ENCODE results near the gene LBHD2. TPM values are rescaled to one million over a fixed set of nuclear protein-coding genes. Genes with fewer than 3 reads are reported as not detected.

The LBHD2 gene
- total and polyA plus RNA-seq, 11 donors = 0.19 TPM; not detected in 10

DNA sequence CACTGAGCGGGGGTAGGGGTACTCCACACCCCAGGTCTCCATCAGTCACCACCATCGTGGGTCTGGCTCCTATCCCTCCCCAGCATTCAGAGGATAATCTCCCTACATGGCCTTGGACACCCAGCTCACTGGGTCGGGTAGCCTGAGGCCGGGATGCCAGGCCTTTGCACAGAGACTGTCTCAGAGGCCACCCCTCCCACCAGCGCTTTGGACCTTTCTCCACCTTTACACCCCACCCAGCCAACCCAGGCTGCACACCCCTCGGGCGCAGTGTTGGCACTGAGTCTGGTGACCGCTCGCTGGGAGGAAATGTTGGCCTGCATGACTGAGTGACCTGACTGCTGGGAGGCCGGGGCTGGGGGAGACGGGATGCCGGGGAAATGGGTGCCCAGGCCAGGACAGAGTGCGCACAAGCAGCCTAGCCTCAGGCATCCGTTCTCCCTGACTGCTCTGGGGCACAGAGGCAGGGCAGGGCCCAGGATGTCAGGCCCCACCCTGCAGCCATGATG is 10.6 kb upstream of the LBHD2 start:
- intact Hi-C loops (cut with DNase I) = loop anchor here in 1 of 10 donors (10.0 kb wide), 1 partner anchor 221 kb away; no protein-coding TSS in a partner anchor

DNA sequence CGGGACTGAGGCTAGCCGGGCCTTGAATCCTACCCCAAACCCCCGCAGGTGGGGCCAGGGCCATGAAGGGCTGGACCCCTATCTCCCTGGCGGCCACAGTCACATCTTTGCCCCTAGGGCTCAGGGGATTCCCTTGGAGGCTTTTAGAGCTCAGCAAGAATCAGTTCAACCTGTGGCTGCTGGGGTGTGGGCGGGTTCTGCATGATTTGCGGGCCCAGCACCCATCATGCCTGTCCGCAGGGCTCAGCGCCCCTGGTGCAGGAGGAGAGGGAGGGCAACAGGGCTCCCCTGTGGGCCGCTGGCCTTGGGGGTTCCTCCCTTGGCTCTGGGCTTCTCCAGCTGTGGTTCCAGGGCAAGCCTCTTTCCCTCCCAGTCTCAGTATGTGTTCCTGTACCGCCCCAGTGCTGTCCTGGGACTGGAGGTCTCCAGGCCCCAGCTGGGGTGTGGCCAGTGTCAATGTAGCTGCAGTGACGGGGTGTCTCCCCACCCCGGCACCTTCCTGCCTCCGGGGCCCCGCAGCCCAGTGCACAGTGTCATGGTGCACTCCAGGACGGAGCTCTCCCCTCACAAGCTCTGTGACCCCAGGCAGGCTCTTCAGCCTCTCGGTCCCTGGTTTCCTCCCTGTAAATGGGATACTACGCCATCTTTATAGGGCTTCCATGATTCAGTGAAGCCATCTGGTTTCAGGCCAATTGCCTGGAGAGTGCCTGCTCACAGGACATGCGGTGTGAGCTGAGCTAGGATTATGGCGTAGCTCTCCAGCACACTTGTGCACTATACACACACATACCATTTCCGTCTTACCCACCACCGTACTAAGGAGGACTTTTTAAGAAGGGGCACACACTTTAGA is 9.9 kb upstream of the LBHD2 start:
- TF ChIP-seq, protein P1, sequence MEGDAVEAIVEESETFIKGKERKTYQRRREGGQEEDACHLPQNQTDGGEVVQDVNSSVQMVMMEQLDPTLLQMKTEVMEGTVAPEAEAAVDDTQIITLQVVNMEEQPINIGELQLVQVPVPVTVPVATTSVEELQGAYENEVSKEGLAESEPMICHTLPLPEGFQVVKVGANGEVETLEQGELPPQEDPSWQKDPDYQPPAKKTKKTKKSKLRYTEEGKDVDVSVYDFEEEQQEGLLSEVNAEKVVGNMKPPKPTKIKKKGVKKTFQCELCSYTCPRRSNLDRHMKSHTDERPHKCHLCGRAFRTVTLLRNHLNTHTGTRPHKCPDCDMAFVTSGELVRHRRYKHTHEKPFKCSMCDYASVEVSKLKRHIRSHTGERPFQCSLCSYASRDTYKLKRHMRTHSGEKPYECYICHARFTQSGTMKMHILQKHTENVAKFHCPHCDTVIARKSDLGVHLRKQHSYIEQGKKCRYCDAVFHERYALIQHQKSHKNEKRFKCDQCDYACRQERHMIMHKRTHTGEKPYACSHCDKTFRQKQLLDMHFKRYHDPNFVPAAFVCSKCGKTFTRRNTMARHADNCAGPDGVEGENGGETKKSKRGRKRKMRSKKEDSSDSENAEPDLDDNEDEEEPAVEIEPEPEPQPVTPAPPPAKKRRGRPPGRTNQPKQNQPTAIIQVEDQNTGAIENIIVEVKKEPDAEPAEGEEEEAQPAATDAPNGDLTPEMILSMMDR (IDR thresholded peaks at IDR 0.05) = no peak
- TF ChIP-seq POLR2A (IDR thresholded peaks at IDR 0.05) = no peak
- Histone ChIP-seq H3K27ac (peak overlapping the region; percentile 23 to 87 (median 72)), H3K27me3 (no peaks in the 10 kb centered on the region), H3K4me3 (no peak overlapping the region), H3K36me3 (no peaks in the 10 kb centered on the region), H3K4me1 (peaks cover 3 to 38% (median 24%) of the 10 kb centered on the region in 12 donors), H3K9me3 (no peaks in the 10 kb centered on the region)
- WGBS, 4 donors = 61 to 73% (median 66%) methylated on average over 15 to 21 of the region's 21 CpGs
- DNase-seq (peak in 3 of 5 donors; percentile 56 to 68 (median 58)), ATAC-seq (peak in 3 of 4 donors; percentile 15 to 30 (median 16))
- intact Hi-C loops (cut with DNase I) = loop anchor here in 2 of 10 donors (2.0 to 10.0 kb wide), 2 partner anchors 219 to 221 kb away; no protein-coding TSS in a partner anchor

More for the DNA sequence above, 10.6 kb upstream of the LBHD2 start:
- ATAC-seq (no peak), DNase-seq (no peak)
- H3K4me3 ChIP-seq = no peak overlapping the region
- no peaks in the 10 kb centered on the region for H3K27me3 ChIP-seq
- H3K27ac ChIP-seq = peak overlapping the region in 5 of 12 donors; percentile 23 to 87 (median 80)
- H3K9me3 ChIP-seq = no peaks in the 10 kb centered on the region
- H3K4me1 ChIP-seq = peaks cover 3 to 38% (median 24%) of the 10 kb centered on the region in 12 donors
- WGBS, 4 donors = 75 to 86% (median 81%) methylated on average over 8 to 14 of the region's 14 CpGs
- TF ChIP-seq, protein P1 (IDR thresholded peaks at IDR 0.05) = no peak
- no peak for TF ChIP-seq POLR2A (IDR thresholded peaks at IDR 0.05)
- no peaks in the 10 kb centered on the region for H3K36me3 ChIP-seq

DNA sequence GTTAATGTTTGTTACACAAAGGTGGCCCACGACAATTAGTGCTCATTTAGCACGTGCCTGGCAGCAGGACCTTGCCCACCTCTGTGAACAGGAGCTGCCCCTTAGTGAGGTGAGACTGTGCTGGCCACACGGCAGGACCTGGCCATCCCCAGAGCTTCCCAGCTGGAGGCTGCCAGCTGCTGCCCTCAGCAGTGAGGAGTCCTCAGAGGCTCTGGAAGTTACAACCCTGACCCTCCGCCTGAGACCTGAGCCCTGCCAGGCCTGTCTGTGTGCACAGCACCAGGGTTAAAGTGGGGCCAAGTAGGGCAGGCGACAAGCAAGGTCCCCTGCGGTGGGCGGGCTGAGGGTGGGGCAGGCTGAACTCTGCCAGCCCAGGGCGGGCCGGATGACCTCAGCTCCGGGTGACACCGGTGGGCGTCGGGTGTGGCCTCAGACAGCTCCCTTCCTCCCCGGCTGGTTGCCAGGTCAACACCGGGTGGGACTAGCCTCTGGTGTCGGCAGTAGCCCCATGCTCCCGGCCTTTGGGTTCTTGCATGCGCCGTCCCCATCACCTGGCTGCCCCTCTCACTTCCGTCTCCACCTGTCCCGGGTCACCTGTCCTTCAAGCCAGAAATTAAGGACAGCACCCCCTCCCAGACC is 9.2 kb upstream of the LBHD2 start:
- 16 to 34% (median 21%) methylated on average over 9 to 21 of the region's 21 CpGs; no CpG with 5 or more reads in 1 of the 4 donors for WGBS, 4 donors
- Histone ChIP-seq H3K4me3 (peak overlapping the region in 11 of 12 donors; percentile 17 to 60 (median 53)), H3K4me1 (peaks cover 3 to 38% (median 24%) of the 10 kb centered on the region in 12 donors), H3K27ac (peak overlapping the region; percentile 38 to 87 (median 72)), H3K36me3 (no peaks in the 10 kb centered on the region), H3K9me3 (no peaks in the 10 kb centered on the region), H3K27me3 (no peaks in the 10 kb centered on the region)
- DNase-seq (peak; percentile 81 to 93 (median 87)), ATAC-seq (peak; percentile 53 to 79 (median 68))
- intact Hi-C loops (cut with DNase I) = loop anchor here in 5 of 10 donors (1.0 to 10.0 kb wide), 6 partner anchors 112 to 383 kb away; no protein-coding TSS in a partner anchor
- TF ChIP-seq, protein P1 (IDR thresholded peaks at IDR 0.05) = no peak
- TF ChIP-seq POLR2A (IDR thresholded peaks at IDR 0.05) = no peak
